HG03064 (cell line): ENCODE measurements around the gene ETFA.
A peak's percentile ranks its signal among the peaks of the same experiment; 100 is the strongest.

Experiments
- ATAC-seq: cut with Tn5 transposase; IDR thresholded peaks from one replicate; pipeline ENCODE4 v1.9.1; 2021; ENCODE audit warnings: low read depth; ENCODE audit not compliant: unreplicated experiment

The ETFA gene

GRCh38 chr15:76311100-76311953 is at the start of gene ETFA:
TSS of gene ETFA (minus strand) at chr15:76311469. CDS start at chr15:76311388, 81 bp downstream.
- ATAC-seq = peak; percentile 96

GRCh38 chr15:76360416-76360815 is 49.1 kb upstream of the ETFA start:
- no peak for ATAC-seq

- no peak for ATAC-seq
Measured at GRCh38 chr15:76359152-76359551, 47.9 kb upstream of the ETFA start.

DNA sequence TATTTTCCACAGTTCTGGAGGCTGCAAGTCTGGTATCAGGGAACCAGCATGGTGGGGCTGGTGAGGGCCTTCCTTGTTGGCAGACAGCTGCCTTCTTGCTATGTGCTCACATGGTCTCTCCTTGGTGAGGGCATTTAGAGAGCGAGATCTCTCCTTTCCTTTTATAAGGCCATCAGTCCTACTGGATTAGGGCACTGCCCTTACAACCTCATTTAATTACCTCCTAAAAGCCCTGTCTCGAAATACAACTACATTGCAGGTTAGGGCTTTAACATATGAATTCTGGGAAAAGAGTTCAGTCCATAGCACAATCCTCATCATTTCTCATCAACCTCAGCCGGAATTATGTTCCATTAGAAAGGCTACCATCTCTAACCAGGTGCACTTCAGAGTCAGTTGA is 47.2 kb upstream of the ETFA start:
- ATAC-seq = no peak

- no peak for ATAC-seq
Measured at GRCh38 chr15:76354823-76355440, 43.7 kb upstream of the ETFA start.

GRCh38 chr15:76353903-76354302 is 42.6 kb upstream of the ETFA start:
- ATAC-seq = no peak

DNA sequence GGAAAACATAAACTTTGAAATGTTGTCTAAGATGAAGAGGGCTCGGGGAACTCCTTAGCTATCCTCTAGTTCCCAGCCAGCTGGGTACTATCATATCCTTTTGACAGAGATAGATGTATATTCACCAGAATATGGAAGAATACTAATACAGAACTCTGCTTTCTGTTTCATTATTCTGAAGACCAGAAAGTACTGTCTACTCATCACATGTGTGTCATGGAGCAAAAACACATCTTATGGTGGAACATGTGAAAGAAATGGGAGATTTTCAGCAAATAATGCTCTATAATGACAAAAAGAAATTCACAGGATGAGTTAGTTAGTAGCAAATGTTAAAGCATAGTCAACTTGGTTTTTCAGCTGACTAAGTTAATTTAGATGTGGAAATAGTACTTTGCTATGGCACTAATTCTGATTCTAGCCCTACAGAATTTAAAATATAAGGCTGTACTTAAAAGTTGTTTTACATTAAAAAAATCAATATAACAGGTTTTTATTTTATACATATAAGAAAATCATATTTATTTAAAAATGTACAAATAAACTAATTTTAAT is 41.8 kb upstream of the ETFA start:
- ATAC-seq = no peak

DNA sequence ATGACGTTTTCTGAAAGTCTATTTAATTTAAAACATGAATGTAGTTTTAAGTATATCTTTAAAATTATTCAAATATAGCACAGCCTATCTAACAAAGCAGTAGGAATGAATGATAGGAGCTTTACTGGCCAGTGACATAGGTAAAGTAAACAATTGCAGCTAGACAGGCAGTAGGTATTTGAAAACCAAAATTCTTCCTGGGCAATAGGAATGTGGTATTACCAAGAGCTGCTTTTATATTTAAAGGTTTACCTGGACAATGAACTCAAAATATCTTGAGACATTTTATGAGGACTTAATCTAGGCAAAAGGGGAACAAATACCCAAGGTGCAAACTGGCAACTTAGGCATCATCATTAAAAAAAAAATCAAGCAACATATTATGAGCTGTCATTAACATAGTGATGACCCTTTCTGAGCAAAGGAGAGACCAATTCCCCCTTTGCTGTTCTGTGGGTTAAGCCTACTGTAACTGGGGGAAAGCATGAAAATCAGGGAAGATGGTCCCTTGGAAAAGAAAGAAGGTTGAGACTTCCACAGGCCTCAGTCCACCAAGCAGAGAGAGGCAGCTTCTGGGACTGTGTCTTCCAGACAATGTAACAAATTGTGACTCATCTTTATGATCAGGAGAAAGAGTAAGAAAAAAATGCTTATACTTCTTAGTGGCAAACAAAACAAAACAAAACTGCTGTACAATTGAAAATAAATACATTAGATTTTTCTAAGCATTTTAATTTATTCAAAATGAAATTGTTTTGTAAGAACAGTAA is 38.2 kb upstream of the ETFA start:
- no peak for ATAC-seq

DNA sequence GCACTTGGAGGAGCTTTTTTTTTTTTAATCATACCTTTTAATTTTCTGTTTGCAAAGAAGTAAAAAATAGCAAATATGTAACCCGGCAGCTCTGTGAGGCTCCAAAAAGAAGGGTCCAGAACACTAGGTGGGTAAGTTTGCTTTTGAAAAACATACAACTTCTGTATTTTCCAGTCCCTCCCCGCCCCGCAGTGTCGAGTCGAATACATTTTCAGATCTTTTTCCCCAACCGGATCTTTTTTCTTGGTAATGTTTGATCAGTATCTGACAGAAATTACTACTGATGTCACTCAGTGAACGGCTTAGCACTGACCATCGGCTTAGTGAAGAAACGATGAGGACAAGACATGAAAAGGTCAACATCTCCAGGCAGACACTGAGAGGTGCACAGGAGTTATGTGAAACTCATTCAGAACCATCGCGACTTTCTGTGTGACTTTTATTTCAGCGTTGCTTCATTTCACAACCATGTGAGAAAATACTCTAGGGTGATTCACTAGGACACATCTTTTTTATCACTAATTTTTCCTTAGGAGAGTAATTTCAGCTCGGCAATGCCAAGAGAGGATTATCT is 36.3 kb upstream of the ETFA start:
- no peak for ATAC-seq

DNA sequence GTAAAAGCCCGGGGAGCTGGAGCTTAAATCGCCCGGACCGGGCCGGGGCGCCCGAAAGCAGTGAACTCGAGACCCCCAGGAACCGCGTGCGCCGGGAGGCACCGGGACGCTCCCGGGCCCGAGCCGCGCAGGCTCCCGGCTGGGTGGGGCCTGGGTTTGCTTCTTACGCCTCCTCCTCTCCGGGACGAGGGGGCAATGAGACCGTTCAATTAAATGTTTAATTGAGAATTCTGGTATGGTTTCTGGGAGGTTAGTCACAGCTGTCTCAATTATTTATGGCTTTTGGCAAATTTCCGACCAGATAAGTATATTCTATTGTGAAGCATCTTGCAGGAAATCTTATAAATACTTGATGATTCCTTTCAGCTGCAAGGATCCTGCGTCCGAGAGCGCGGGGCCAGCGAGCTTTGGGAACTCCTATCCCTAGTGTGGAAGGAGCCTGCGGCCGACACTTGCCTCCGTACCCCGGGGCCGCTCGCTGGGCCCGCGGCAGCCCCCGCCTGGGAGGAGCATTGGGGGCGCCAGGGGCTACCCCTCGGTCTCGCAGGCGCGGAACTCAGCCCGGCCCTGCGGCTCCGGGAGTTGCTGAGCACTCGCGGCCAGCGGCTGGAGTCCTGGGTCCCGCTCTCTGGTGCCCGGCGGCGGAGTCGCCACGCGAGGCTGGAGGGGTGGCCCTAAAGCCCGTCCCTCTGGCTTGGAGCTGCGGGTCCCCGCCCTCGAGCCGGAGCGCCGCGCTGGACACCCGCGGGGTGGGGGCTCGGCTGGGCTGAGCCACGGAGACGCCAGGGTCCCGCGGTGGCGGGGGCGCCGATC is 35.6 kb upstream of the ETFA start:
- no peak for ATAC-seq

- no peak for ATAC-seq
Measured at GRCh38 chr15:76345880-76346668, 34.8 kb upstream of the ETFA start.

DNA sequence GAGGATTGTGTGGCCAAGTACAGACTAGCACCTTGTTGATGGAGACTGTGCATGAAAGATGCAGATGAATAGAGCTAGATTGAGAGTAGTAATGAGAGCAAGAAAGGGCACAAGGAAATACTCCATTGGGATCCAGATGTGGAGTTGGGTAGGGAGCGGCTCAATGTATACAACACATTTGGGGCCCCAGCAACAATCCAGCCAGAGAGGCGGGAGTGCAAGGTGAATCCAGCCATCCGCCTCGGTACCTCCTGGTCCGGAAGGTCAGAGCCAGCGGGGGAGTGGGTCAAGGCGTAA is 34.3 kb upstream of the ETFA start:
- no peak for ATAC-seq

DNA sequence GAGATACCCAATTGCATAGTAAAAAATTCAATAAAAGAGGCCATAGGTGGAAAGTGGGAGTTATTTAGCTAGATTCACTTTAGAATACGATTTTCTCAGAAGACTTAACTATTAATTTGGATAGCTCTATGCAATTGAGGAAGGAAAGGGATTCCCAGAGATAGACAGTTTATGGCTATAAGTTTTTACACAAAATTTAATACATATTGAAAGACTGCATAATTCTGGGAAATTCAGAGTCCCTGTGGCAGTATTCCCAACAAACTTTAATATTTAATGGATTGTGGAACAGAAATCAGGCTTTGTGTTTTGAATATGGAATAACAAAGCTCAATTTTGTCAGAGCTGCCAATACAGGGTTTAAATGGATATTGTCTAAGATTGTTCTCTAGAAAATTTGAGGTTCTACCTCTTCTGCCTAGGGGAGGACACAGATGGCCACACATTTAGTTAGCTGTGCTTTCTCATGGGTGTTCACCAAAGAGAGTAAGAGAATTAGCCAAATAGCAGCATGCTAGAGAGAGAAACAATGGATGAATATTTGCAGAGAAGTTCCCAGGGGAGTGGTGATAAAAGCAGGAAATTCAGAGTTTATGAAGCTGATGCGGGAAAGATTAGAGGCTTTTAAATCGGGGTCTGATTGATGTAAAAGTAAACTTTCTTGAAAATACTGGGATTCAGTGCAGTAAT is 33.8 kb upstream of the ETFA start:
- ATAC-seq = no peak

DNA sequence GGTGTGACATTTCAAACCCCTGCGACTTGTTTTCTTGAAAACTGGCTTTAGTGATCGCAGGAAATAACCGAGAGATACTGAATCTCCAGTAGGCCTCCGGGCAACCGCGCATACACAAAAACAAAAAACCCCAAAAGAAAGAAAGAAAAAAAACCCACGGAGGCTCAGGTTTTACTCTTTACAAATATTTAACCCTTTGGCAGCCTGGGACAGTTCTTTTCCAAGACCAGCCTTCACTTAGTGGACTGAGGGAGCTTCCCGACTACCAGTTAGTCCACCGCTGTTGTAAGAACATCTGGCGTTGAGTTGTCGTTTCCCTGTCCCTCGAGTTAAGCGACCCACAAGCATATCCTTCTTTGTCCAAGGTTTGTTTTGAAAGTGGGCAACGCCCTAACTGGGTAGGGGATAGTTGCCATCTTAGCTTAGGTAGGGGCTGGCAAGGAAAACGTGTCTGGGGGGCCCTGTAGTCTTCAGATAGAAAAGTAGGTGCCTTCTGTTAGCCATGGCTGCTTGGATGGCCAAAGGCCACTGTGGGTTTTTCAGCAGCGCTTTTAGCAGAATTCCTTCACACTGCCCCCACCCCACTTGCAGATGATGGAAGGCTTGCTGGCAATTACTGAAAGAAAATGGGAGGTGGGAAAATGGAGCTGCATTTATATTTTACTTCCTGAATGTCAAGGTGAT is 32.2 kb upstream of the ETFA start:
- ATAC-seq = no peak

- ATAC-seq = no peak
Measured at GRCh38 chr15:76342382-76343201, 31.3 kb upstream of the ETFA start.

GRCh38 chr15:76342058-76342381 is 30.8 kb upstream of the ETFA start:
- no peak for ATAC-seq

GRCh38 chr15:76341366-76342057 is 30.2 kb upstream of the ETFA start:
- no peak for ATAC-seq
